ENCODE measurements around the gene FGF16. TPM values are rescaled to one million over a fixed set of nuclear protein-coding genes. Genes with fewer than 3 reads are reported as not detected.

Gene FGF16
- total RNA-seq, 3 donors from 2014 or later = 0.28 TPM; not detected in 2

- H3K36me3 ChIP-seq (ENCODE audit: low read depth) = no peaks in the 10 kb centered on the region
- ATAC-seq = peak; percentile 34
- TF ChIP-seq CTCF (IDR thresholded peaks at IDR 0.05) = no peak
- intact Hi-C loops (cut with DNase I, micrococcal nuclease) = no loop called here
- DNase-seq = peak in 1 of 3 donors; percentile 8
- no peak overlapping the region for H3K4me3 ChIP-seq
- H3K4me1 ChIP-seq (ENCODE audit: low read depth) = no peaks in the 10 kb centered on the region
- no peaks in the 10 kb centered on the region for H3K9me3 ChIP-seq
Observed at GRCh38 chrX:77431227-77431626, 16.0 kb upstream of the FGF16 start.

GRCh38 chrX:77433001-77433400 lies 14.2 kb upstream of the FGF16 start:
- intact Hi-C loops (cut with DNase I, micrococcal nuclease) = no loop called here
- H3K4me1 ChIP-seq (ENCODE audit: low read depth) = no peaks in the 10 kb centered on the region
- ATAC-seq (no peak), DNase-seq (no peak)
- no peaks in the 10 kb centered on the region for H3K9me3 ChIP-seq
- TF ChIP-seq CTCF (IDR thresholded peaks at IDR 0.05) = no peak
- H3K36me3 ChIP-seq (ENCODE audit: low read depth) = no peaks in the 10 kb centered on the region
- H3K4me3 ChIP-seq = no peak overlapping the region

GRCh38 chrX:77434962-77435361 lies 12.2 kb upstream of the FGF16 start:
- H3K4me1 ChIP-seq (ENCODE audit: low read depth) = no peaks in the 10 kb centered on the region
- intact Hi-C loops (cut with DNase I, micrococcal nuclease) = no loop called here
- no peak for TF ChIP-seq CTCF (IDR thresholded peaks at IDR 0.05)
- DNase-seq (no peak), ATAC-seq (no peak)
- no peaks in the 10 kb centered on the region for H3K36me3 ChIP-seq (ENCODE audit: low read depth)
- H3K9me3 ChIP-seq = no peaks in the 10 kb centered on the region
- no peak overlapping the region for H3K4me3 ChIP-seq

GRCh38 chrX:77436271-77436670 lies 10.9 kb upstream of the FGF16 start:
- Histone ChIP-seq H3K9me3 (no peaks in the 10 kb centered on the region), H3K36me3 (ENCODE audit: low read depth) (no peaks in the 10 kb centered on the region), H3K4me1 (ENCODE audit: low read depth) (no peaks in the 10 kb centered on the region), H3K4me3 (no peak overlapping the region)
- ATAC-seq (no peak), DNase-seq (no peak)
- intact Hi-C loops (cut with DNase I, micrococcal nuclease) = no loop called here
- no peak for TF ChIP-seq CTCF (IDR thresholded peaks at IDR 0.05)

- no peaks in the 10 kb centered on the region for H3K4me1 ChIP-seq (ENCODE audit: low read depth)
- intact Hi-C loops (cut with DNase I, micrococcal nuclease) = no loop called here
- DNase-seq (no peak), ATAC-seq (no peak)
- no peak overlapping the region for H3K4me3 ChIP-seq
- H3K36me3 ChIP-seq (ENCODE audit: low read depth) = no peaks in the 10 kb centered on the region
- no peak for TF ChIP-seq CTCF (IDR thresholded peaks at IDR 0.05)
- H3K9me3 ChIP-seq = no peaks in the 10 kb centered on the region
Observed at GRCh38 chrX:77436682-77437081, 10.5 kb upstream of the FGF16 start.

GRCh38 chrX:77440330-77440729 lies 6.9 kb upstream of the FGF16 start:
- Histone ChIP-seq H3K4me1 (ENCODE audit: low read depth) (no peaks in the 10 kb centered on the region), H3K9me3 (no peaks in the 10 kb centered on the region), H3K4me3 (no peak overlapping the region), H3K36me3 (ENCODE audit: low read depth) (no peaks in the 10 kb centered on the region)
- ATAC-seq = no peak
- DNase-seq = no peak
- no peak for TF ChIP-seq CTCF (IDR thresholded peaks at IDR 0.05)
- intact Hi-C loops (cut with DNase I, micrococcal nuclease) = no loop called here

Measured in mucosa of descending colon (tissue), 3 donors.